SU-DHL-6 (cell line): Measurements from ENCODE around the gene ARHGEF17.

Experiments
- CTCF ChIP-seq: fragments of 200-600 bp; sonication (generic); IDR thresholded peaks from one replicate; pipeline ENCODE4 v1.5.1; 2017; ENCODE audit warnings: antibody characterized with exemption, mild to moderate bottlenecking, low read length, moderate library complexity; ENCODE audit not compliant: insufficient read depth, poor library complexity, severe bottlenecking
- EZH2phosphoT487 ChIP-seq: fragments of 200-600 bp; sonication (generic), shearing (Covaris generic); conservative IDR thresholded peaks from 2 replicates; pipeline ENCODE4 v1.6.1; 2018; ENCODE audit warnings: mild to moderate bottlenecking, antibody characterized with exemption, low read length, moderate library complexity, mixed read lengths

GRCh38 chr11:73361953-73362776 lies 54.1 kb downstream of the ARHGEF17 start:
- TF ChIP-seq CTCF (no peak), EZH2phosphoT487 (no peak)
